GM12878 (cell line): ENCODE results near the gene PTP4A1. TPM values are rescaled to one million over a fixed set of nuclear protein-coding genes. Genes with fewer than 3 reads are reported as not detected.

ENCODE experiments used
- BACH1 ChIP-seq: fragments of 450-650 bp; IDR thresholded peaks from 2 replicates; pipeline ENCODE4 v1.6.1; 2017; ENCODE audit warnings: mild to moderate bottlenecking, borderline replicate concordance
- CHD2 ChIP-seq: IDR thresholded peaks from 2 replicates; pipeline ENCODE4 v1.6.1; 2011; ENCODE audit warnings: low read depth, low read length, improper control_type of control experiment, borderline replicate concordance
- MEF2B ChIP-seq: fragments of 450-650 bp; IDR thresholded peaks from 2 replicates; pipeline ENCODE4 v1.6.1; 2018; ENCODE audit warnings: mild to moderate bottlenecking, moderate library complexity; ENCODE audit not compliant: partially characterized antibody, poor library complexity, severe bottlenecking
- POLR2AphosphoS2 ChIP-seq: IDR thresholded peaks from 2 replicates; pipeline ENCODE4 v1.6.1; 2011; ENCODE audit warnings: low read depth, mild to moderate bottlenecking, low read length, improper control_type of control experiment, moderate library complexity
- STAT3 ChIP-seq: IDR thresholded peaks from 2 replicates; pipeline ENCODE4 v1.6.1; 2011; ENCODE audit warnings: low read depth, low read length, improper control_type of control experiment
- SUZ12 ChIP-seq: fragments of 200-600 bp; sonication (generic); IDR thresholded peaks from one replicate; pipeline ENCODE4 v1.6.1; 2018; ENCODE audit warnings: antibody characterized with exemption, mild to moderate bottlenecking; ENCODE audit not compliant: unreplicated experiment
- TARDBP ChIP-seq: IDR thresholded peaks from 2 replicates; pipeline ENCODE4 v1.6.1; 2016; ENCODE audit warnings: borderline replicate concordance
- ZSCAN29 ChIP-seq: fragments of 450-650 bp; IDR thresholded peaks from 2 replicates; pipeline ENCODE4 v1.6.1; 2017; ENCODE audit warnings: mild to moderate bottlenecking, moderate library complexity
- polyA plus RNA-seq, 11 experiments: library from polyadenylated mRNA; depleted of rRNA in 4 of 11; unstranded in 6 of 11; stranded (reverse) in 5 of 11; fragments of >200 nt; fragmentation: Nextera tagmentation in 4 of 11; fragmentation: Illumina TruSeq in 1 of 11; extraction: Ambion mirVana in 4 of 11; extraction: Trizol in 1 of 11; gene quantifications; 1 replicate in 1 of 11; 2 replicates in 10 of 11; pipeline versions ENCODE4 v1.2.1 to v1.2.3, GENCODE V29; 2011 to 2016; ENCODE audit warnings: inconsistent platforms in 2 of 11, missing spikeins in 2 of 11, low read depth in 1 of 11
- total RNA-seq, 4 experiments: library from RNA; depleted of rRNA in 3 of 4; stranded (reverse); fragments of >200 nt in 3 of 4; fragmentation: Illumina TruSeq in 1 of 4; extraction: Trizol in 1 of 4; gene quantifications; 2 replicates each; pipeline versions ENCODE4 v1.2.1 to v1.2.3, GENCODE V29; 2013 to 2021
- TF ChIP-seq, protein P1 (sequence below), 3 experiments: IDR thresholded peaks in 2 of 3; conservative IDR thresholded peaks in 1 of 3; 2 replicates each; pipeline ENCODE4 v1.5.1; 2011; ENCODE audit warnings: low read depth in 3 of 3, low read length in 3 of 3, mild to moderate bottlenecking in 3 of 3, control low read depth in 2 of 3, moderate library complexity in 2 of 3, inconsistent platforms in 1 of 3, mixed read lengths in 1 of 3; ENCODE audit not compliant: control insufficient read depth in 2 of 3, insufficient read depth in 1 of 3; ENCODE audit errors: extremely low read depth in 1 of 3
- TF ChIP-seq, protein P2 (sequence below): IDR thresholded peaks from 2 replicates; pipeline ENCODE4 v1.6.1; 2012; ENCODE audit warnings: low read depth, low read length, improper control_type of control experiment
- TF ChIP-seq, protein P3 (sequence below): IDR thresholded peaks from 2 replicates; pipeline ENCODE4 v1.6.1; 2012; ENCODE audit warnings: improper control_type of control experiment, low read depth, low read length; ENCODE audit not compliant: insufficient replicate concordance
- TF ChIP-seq, protein P4 (sequence below): fragments of 450-650 bp; IDR thresholded peaks from 2 replicates; pipeline ENCODE4 v1.6.1; 2017; ENCODE audit warnings: antibody characterized with exemption, mild to moderate bottlenecking, moderate library complexity
- TF ChIP-seq, protein P5 (sequence below): fragments of 450-650 bp; IDR thresholded peaks from 2 replicates; pipeline ENCODE4 v1.6.1; 2018; ENCODE audit warnings: mild to moderate bottlenecking, low read depth, moderate library complexity; ENCODE audit not compliant: partially characterized antibody

The PTP4A1 gene
- total and polyA plus RNA-seq, 10 of the 15 experiments (the other 5 are each of a cell fraction or from before 2014, with no cell fraction given): 8.5 to 190 (median 46.4) TPM; not detected in 2

DNA sequence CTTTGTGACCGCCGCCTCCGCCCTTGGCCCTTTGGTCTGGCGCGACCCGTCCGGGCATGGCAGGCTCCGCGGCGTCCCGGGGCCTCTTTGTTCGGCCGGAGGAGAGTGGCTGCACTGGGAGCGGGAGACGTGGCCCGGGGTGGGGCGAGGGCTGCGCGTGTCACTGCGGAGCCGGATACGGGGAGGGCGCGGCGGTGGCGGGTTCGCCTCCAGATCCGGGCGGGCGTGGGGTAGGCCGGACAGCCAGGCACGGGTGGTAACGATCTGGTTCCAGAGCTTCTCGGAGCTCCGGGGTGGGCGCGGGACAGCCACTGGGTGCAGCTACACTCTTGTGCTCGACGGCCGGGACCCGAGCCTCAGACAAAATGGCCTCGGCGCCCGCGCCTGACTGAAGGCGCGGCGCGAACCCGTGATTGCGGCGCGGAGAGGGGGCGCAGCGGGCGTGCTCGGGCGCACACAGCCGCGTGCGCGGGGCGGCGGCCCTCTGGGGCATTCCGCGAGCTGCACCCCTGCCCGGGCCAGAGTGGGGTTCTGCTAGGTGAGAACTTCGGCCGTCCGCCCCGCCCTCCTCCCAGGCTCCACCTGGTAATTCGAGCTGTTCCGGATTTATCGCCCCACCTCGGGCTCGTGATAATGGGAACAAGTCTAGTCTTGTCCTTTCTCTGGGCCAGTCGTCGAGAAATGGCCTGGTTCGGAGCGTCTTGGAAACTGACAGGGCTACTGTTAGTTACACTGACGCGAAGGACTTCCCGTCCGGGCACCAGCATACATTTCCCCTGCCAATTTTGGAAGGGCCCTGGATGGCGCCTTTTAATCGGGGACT, 1.0 kb downstream of the PTP4A1 start (continued):
- TF ChIP-seq, protein P1, sequence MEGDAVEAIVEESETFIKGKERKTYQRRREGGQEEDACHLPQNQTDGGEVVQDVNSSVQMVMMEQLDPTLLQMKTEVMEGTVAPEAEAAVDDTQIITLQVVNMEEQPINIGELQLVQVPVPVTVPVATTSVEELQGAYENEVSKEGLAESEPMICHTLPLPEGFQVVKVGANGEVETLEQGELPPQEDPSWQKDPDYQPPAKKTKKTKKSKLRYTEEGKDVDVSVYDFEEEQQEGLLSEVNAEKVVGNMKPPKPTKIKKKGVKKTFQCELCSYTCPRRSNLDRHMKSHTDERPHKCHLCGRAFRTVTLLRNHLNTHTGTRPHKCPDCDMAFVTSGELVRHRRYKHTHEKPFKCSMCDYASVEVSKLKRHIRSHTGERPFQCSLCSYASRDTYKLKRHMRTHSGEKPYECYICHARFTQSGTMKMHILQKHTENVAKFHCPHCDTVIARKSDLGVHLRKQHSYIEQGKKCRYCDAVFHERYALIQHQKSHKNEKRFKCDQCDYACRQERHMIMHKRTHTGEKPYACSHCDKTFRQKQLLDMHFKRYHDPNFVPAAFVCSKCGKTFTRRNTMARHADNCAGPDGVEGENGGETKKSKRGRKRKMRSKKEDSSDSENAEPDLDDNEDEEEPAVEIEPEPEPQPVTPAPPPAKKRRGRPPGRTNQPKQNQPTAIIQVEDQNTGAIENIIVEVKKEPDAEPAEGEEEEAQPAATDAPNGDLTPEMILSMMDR (IDR thresholded peaks at IDR 0.05 in 2 of 3, conservative IDR thresholded peaks at IDR 0.05 in 1 of 3; ENCODE audit: control insufficient read depth in 2 of 3, extremely low read depth in 1 of 3, insufficient read depth in 1 of 3, low read depth in 3 of 3, low read length in 3 of 3): no peak
- TF ChIP-seq, protein P2, sequence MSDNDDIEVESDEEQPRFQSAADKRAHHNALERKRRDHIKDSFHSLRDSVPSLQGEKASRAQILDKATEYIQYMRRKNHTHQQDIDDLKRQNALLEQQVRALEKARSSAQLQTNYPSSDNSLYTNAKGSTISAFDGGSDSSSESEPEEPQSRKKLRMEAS: peak; percentile 51
- no peak for TF ChIP-seq STAT3
- no peak for TF ChIP-seq MEF2B
- no peak for TF ChIP-seq SUZ12
- 0 out of 2 replicates have a peak, but pooled peaks have one; percentile 28 for TF ChIP-seq ZSCAN29
- TF ChIP-seq TARDBP: no peak
- TF ChIP-seq, protein P3, sequence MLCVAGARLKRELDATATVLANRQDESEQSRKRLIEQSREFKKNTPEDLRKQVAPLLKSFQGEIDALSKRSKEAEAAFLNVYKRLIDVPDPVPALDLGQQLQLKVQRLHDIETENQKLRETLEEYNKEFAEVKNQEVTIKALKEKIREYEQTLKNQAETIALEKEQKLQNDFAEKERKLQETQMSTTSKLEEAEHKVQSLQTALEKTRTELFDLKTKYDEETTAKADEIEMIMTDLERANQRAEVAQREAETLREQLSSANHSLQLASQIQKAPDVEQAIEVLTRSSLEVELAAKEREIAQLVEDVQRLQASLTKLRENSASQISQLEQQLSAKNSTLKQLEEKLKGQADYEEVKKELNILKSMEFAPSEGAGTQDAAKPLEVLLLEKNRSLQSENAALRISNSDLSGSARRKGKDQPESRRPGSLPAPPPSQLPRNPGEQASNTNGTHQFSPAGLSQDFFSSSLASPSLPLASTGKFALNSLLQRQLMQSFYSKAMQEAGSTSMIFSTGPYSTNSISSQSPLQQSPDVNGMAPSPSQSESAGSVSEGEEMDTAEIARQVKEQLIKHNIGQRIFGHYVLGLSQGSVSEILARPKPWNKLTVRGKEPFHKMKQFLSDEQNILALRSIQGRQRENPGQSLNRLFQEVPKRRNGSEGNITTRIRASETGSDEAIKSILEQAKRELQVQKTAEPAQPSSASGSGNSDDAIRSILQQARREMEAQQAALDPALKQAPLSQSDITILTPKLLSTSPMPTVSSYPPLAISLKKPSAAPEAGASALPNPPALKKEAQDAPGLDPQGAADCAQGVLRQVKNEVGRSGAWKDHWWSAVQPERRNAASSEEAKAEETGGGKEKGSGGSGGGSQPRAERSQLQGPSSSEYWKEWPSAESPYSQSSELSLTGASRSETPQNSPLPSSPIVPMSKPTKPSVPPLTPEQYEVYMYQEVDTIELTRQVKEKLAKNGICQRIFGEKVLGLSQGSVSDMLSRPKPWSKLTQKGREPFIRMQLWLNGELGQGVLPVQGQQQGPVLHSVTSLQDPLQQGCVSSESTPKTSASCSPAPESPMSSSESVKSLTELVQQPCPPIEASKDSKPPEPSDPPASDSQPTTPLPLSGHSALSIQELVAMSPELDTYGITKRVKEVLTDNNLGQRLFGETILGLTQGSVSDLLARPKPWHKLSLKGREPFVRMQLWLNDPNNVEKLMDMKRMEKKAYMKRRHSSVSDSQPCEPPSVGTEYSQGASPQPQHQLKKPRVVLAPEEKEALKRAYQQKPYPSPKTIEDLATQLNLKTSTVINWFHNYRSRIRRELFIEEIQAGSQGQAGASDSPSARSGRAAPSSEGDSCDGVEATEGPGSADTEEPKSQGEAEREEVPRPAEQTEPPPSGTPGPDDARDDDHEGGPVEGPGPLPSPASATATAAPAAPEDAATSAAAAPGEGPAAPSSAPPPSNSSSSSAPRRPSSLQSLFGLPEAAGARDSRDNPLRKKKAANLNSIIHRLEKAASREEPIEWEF: no peak
- peak; percentile 94 for TF ChIP-seq BACH1
- TF ChIP-seq CHD2: no peak; the same call in none of the 2 replicates
- TF ChIP-seq, protein P4, sequence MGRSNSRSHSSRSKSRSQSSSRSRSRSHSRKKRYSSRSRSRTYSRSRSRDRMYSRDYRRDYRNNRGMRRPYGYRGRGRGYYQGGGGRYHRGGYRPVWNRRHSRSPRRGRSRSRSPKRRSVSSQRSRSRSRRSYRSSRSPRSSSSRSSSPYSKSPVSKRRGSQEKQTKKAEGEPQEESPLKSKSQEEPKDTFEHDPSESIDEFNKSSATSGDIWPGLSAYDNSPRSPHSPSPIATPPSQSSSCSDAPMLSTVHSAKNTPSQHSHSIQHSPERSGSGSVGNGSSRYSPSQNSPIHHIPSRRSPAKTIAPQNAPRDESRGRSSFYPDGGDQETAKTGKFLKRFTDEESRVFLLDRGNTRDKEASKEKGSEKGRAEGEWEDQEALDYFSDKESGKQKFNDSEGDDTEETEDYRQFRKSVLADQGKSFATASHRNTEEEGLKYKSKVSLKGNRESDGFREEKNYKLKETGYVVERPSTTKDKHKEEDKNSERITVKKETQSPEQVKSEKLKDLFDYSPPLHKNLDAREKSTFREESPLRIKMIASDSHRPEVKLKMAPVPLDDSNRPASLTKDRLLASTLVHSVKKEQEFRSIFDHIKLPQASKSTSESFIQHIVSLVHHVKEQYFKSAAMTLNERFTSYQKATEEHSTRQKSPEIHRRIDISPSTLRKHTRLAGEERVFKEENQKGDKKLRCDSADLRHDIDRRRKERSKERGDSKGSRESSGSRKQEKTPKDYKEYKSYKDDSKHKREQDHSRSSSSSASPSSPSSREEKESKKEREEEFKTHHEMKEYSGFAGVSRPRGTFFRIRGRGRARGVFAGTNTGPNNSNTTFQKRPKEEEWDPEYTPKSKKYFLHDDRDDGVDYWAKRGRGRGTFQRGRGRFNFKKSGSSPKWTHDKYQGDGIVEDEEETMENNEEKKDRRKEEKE: 0 out of 2 replicates have a peak, but pooled peaks have one; percentile 45
- TF ChIP-seq, protein P5, sequence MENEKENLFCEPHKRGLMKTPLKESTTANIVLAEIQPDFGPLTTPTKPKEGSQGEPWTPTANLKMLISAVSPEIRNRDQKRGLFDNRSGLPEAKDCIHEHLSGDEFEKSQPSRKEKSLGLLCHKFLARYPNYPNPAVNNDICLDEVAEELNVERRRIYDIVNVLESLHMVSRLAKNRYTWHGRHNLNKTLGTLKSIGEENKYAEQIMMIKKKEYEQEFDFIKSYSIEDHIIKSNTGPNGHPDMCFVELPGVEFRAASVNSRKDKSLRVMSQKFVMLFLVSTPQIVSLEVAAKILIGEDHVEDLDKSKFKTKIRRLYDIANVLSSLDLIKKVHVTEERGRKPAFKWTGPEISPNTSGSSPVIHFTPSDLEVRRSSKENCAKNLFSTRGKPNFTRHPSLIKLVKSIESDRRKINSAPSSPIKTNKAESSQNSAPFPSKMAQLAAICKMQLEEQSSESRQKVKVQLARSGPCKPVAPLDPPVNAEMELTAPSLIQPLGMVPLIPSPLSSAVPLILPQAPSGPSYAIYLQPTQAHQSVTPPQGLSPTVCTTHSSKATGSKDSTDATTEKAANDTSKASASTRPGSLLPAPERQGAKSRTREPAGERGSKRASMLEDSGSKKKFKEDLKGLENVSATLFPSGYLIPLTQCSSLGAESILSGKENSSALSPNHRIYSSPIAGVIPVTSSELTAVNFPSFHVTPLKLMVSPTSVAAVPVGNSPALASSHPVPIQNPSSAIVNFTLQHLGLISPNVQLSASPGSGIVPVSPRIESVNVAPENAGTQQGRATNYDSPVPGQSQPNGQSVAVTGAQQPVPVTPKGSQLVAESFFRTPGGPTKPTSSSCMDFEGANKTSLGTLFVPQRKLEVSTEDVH: peak; percentile 22
- peak; percentile 71; the same call in 1 of the 2 replicates for TF ChIP-seq POLR2AphosphoS2
